ENCODE data around the gene AKAP3.

The AKAP3 gene

GRCh38 chr12:4595881-4596280 lies 53.0 kb downstream of the AKAP3 start:
- DNase-seq (ENCODE audit: low spot score) = no peak

DNA sequence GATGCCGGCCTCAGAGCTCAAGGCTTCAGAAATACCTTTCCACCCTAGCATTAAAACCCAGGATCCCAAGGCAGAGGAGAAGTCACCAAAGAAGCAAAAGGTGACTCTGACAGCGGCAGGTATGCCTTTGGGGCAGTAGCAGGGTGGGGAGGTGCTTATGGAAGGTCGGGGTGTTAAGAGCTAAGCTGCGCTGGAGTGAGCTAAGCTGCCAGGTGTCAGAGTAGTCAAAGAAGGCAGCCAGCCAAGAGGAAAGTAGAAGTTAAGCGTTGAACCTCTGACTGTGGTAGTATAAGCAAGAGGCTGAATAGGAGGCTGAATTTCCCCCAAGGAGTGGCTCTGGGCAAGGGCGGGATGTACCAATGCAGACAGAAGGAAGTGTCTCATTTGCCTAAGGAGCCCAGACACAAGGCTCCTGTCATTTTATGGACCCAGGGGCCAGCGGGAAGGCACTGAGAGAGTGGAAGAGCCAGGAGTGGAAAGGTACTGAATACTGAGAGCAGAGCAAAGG lies 57.6 kb downstream of the AKAP3 start:
- DNase-seq (ENCODE audit: low spot score) = no peak

DNA sequence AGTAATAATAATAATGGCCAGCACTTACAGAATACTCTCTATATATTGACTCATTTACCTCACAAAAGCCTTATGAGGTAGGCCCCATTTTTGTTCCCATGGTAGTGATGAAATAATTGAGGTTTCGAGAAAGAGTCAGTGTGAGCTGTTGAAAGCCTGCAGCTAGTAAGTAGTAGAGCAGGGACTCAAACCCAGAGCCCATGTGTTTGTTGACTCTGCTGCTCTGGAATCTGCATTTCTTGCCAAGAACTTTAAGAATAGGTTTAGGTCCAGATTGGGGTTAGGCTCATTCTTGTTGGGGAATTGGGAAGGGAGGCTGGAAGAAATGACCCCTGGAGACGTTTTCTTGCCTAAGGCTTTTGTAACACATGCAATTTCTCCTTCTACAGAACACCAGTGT lies 58.9 kb downstream of the AKAP3 start:
- DNase-seq (ENCODE audit: low spot score) = no peak

GRCh38 chr12:4588916-4589315 lies 59.9 kb downstream of the AKAP3 start:
- DNase-seq (ENCODE audit: low spot score) = no peak

DNA sequence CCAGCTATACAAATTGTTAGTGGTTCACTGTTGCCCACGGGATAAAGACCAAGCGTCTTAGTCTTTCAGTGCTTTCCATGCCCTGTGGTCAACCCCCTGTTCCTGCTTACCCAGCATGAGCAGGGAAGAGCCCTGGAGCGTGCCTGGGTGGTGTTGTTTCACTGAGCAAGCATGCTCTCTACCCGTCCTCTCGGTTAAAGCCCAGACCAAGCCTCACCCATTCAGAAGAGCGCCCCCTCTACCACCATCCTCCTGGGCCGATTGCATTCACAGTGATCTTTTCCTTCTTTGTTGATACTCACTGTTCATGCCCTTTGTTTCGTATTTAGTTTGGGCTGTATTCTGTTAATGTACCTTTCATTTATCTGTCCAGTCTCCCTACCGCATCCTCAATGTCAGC lies 61.7 kb downstream of the AKAP3 start:
- DNase-seq (ENCODE audit: low spot score) = no peak

DNA sequence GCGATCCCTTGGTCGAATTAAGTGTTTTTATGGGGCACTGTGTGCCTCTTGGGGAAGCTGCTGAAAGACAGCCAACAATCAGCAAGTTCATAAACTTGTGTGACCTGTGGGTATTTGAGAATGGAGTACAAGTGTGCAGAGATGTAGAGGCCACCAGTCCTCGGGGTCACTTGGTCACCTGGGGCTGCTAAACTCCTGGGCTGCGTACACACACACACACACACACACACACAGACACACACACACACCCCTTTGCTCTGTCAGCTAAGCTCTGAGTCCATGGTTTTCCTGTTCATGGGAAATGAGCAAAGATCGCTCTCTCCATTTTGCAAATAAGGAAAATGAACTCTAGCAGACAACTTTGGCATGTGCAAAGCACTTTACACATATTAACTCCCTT lies 62.4 kb downstream of the AKAP3 start:
- no peak for DNase-seq (ENCODE audit: low spot score)

- DNase-seq (ENCODE audit: low spot score) = no peak
Measured at GRCh38 chr12:4584896-4585295, 64.0 kb downstream of the AKAP3 start.

GRCh38 chr12:4584281-4584680 lies 64.6 kb downstream of the AKAP3 start:
- no peak for DNase-seq (ENCODE audit: low spot score)

- no peak for DNase-seq (ENCODE audit: low spot score)
Measured at GRCh38 chr12:4580281-4580688, 68.6 kb downstream of the AKAP3 start.

DNA sequence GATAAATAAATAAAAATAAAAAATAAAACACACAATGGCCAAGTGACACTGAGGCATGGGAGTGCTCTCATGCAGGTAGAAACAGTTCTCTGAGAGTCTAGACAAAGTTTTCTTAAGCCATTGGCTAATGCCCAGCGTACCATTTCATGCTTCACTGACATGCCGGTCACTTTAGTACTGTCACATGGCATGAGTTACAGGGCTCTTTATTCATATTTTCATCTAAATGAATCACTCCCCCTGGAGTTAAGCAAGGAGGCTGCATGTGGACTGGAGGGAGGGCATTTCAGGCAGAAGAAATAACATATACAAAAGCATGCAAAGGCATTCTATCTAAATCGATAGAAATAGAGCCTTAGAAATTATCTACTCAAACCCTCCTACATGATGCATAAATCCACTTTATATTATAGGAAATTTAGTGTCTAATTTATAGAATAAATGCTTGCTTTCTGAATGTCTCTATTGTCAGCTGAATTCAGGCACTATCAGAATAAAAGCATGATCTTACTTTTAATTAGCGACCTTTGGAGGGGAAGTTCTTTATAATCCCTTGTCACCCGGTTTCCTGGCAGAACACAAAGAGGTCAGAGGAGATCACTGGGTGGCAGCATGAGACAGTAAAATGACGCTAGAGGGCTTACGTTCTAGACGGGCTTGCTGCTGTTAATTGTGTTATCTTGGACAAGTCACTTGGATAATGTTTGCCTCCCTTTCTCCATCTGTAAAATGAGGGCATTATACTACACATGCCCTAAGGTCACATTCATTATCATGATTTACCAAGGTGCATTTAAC lies 69.3 kb downstream of the AKAP3 start:
- peak; percentile 23 for DNase-seq (ENCODE audit: low spot score)

GRCh38 chr12:4572680-4573079 lies 76.2 kb downstream of the AKAP3 start:
- no peak for DNase-seq (ENCODE audit: low spot score)

DNA sequence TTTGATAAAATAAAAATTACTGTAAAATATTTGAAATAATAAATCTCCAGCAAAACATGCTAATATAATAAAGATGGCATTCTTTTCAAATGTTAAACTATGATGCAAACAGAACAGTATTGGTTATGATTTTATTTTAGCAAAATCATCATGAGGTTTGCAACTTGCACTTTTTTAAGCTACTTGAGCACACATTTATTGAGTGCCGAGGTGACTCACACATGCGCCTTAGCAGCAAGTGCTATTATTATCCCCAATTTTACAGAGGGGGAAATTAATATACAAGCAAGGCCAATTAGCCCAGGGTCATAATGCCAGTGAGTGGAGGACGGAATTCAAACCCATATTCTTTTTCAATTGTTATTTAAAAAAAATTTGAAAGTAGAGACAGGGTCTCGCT lies 79.6 kb downstream of the AKAP3 start:
- no peak for DNase-seq (ENCODE audit: low spot score)

DNA sequence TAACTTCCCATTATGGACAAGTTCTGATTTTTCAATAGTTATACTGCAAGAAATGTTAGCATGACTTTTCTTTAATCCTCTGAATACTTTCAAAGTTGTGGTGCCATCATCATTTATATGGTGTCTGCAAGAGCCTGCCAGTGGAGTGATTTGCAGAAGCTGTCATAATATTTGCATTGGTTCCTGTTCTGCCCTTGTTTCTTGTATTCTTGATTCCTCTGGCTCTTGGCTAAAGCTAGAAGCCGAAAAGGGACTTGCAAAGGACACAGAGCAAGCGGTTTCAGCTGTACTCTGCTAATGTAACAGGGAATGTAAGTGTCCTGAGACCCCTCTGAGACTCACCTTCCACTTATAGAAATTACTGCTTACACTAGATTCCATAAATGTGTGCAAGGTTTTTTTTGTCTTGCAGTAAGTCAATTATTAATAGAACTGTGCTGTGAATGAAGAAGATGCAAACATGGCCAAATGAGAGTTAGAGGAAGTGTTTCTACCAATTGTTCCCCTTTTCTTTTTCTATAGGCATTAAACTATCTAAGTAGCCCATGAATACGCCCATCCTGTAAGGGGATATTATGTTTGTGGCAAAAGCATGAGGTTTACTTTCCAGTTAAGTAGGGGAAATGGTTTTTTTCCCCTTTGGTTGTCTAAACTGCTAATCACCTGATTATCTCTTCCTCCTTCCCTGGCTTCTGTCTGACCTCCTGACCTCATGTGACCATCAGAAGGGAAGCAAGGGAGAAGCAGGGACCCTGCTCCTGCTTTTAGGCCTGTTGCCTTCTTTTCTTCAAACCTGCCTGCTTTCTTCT lies 81.6 kb downstream of the AKAP3 start:
- DNase-seq (ENCODE audit: low spot score) = no peak

GRCh38 chr12:4566474-4566873 lies 82.4 kb downstream of the AKAP3 start:
- DNase-seq (ENCODE audit: low spot score) = no peak

Data from AG20443 (cell line).